ENCODE results near the gene HIVEP3.

Gene HIVEP3

DNA sequence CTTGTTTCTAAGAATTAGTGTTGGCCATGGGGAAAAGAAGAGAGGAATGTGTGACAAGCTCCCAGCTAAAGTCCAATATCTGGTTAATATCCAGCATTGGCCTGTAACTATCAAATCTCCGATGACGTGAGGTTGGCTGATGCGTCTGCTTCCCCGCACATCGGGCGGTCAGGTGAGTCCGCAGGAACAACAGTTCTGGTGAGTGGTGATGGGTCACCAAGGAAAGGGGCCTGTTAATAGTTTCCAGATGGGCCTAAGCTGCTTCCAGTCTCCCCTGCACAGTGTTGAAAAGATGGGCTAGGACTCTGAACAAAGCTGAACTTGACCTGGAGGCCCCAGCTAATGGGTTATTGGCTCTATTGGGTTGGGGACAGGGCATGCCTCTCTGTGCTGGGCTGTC is 241.1 kb downstream of the HIVEP3 start:
- peak; percentile 64 for DNase-seq

- DNase-seq = no peak
These were observed 243.3 kb downstream of the HIVEP3 start for GRCh38 chr1:41675401-41675800.

GRCh38 chr1:41674522-41674921 is 244.2 kb downstream of the HIVEP3 start:
- no peak for DNase-seq

- no peak for DNase-seq
These were observed 244.9 kb downstream of the HIVEP3 start for GRCh38 chr1:41673806-41674205.

DNA sequence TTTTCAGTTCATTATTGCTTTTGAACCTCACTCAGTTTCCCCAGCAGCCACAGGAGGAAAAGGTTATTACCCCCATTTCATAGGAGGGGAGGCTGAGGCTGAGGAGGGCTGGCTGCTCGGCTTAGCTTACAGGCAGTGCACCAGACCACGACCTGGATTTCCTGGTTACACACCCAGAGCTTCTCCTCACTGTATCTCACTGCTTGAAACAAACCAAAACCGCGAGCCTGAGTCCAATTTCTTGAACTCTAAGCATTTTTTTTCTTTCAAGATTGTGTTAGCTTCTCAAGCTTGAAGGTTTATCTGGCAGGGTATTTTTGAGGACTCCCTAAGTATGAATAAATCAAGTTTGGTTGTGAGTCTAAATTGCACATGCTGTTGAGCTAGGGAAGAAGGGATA is 245.3 kb downstream of the HIVEP3 start:
- DNase-seq = peak; percentile 71

DNA sequence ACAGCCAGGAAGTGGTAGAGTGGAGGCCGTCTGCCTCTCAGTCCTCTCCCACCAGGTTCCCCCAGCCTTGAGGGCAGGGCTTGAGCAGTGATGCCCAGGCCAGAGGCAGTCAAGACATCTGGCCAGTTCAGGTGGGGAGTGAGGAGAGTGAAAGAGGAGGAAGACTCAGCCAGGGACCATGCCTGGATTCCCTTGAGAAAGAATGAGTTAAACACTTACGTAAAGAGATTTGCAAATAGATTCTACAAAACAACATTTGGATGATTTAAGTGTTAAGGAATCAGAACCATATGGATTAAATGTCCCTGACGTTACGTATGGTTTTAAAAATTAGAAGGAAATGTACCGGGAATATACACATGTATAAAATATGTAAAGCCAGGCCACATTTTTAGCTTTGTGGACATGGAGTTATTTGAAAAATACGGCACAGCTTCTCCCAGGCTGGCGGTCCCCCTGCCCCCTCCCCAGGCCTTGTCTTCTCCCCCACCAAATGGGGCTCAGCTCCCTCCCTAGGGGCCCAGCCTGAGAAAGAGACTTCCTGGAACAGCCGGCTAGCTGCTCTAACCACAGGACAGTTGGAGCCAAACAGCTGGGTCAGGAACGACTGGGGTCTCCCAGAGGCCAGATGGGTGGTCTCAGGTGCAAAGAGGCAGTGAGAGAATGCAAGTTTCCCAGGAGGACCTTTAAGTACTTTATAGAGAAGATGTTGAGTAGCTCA is 245.9 kb downstream of the HIVEP3 start:
- DNase-seq = peak; percentile 87

- no peak for DNase-seq
These were observed 246.5 kb downstream of the HIVEP3 start for GRCh38 chr1:41672173-41672572.

DNA sequence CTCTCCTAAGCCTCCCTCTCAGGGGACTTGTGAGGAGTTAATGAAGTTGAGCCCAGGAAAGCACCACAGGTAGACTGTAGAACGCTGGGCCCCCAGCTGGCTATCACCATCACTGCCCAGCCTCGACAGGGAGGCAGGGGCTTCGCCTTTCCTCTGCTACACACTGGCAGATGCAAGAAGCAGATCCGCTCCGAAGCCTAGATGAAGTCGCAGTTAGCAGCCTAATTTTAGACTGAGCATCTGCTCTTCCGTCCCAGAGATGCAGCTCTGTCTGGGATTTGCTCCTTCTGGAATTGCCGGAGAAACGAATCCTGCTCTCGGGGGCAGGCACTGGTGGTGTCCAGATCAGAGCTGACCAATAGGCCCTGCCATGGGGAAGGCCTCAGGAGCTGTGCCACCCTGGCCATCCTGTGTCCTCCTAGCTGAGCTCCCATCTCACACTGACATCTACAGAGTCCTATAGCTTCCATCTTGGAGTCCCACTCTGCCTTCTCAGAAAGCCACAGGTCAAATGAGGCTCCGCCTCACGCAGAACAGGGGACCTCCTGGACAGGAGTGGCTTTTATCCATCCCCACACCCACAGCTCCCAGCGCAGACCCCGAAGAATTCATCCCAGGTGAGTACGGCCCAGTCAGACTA is 247.5 kb downstream of the HIVEP3 start:
- DNase-seq = no peak

DNA sequence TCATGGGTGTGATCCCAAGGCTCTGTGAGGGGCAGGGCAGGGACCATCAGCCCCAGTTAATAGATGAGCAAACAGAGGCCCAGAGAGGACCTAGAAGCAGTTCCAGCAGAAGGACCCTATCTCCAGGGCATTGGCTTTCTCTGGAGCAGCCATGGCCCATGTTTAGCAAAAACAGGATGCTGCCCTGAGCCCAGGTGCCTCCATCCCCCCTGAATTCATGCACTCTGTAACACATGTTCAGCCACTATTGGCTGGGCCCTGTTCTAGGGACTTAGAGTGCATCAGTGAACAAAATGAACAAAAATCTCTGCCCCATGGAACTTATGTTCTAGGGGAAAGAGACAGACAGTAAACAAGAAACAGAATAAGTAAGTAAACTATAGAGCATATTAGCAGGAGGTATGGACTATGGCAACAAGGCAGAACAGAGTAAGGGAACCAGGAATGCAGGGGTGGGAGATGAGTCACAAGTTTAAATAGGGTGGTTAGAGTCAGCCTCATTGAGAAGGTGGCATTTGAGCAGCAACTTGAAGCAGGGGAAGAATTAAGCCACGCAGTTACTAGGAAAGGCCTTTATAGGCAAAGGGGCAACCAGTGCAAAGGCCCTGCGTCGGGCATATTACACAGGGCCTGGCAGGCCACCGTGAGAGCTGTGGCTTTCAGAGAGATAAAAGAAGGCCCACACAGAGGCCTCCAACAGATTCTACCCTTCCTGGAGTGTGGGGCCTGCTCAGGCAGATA is 248.3 kb downstream of the HIVEP3 start:
- no peak for DNase-seq

DNA sequence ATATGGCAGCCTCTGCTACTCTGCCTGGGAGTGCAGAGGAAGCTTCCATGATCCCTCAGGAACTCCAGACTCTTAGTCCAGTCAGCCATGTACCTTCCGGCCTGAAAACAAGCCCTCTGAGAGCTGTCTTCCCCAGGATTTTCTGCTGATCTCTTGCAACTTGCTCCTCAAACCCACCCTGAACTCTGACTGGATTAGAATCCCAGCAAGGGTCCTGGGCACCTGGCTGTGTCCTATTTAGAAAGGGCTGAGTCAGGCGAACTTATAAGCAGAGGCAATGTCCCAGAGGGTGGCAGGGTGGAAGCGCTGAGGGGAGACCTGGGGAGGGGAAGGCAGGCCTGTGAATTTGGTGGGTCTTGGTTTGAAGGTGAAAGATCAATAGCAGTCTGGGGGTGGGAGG is 249.8 kb downstream of the HIVEP3 start:
- DNase-seq = no peak

- DNase-seq = no peak
These were observed 250.6 kb downstream of the HIVEP3 start for GRCh38 chr1:41668054-41668660.

GRCh38 chr1:41666981-41667631 is 251.6 kb downstream of the HIVEP3 start:
- no peak for DNase-seq

DNA sequence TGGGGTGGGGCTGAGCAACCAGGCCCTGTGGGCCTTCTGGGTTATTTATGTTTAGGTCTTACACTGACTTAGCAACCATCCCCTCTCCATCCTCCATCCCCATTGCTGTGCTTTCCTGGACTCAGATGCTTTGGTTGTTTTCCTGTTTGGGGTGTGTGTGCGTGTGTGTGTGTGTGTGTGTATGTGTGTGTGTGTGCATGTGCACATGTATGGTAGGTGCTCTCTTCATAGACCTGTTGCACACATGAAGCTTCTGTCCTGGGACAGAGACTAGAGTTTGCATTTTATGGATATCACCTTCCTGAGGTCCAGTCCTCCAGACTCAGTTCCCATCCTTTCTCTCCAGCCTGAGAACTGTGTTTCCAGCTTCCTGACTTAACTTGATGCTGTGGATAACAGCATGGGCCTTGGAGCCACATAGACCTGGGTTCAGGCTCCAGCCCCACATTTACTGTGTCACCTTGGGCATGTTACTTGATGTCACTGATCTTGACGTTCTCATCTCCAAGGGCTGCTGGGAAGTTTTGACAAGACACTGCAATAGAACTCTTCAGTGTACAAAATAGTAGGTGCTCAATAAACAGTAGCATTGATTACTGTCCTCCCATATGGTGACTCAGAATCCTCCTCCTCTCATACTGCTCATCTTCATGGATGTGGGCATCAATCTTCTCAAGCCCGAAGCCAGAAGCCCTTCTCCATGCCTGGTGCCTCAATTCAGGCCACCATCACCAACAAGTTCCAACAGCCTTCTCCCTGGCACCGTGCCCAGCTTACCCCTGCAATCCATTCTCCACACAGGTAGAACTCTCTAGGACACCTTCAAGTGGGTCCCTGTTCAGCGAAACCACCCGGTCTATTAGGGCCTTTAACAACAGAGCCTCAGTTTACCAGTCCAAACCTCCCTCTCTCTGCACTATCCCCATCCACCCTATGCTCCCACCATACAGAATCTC is 252.5 kb downstream of the HIVEP3 start:
- no peak for DNase-seq

DNA sequence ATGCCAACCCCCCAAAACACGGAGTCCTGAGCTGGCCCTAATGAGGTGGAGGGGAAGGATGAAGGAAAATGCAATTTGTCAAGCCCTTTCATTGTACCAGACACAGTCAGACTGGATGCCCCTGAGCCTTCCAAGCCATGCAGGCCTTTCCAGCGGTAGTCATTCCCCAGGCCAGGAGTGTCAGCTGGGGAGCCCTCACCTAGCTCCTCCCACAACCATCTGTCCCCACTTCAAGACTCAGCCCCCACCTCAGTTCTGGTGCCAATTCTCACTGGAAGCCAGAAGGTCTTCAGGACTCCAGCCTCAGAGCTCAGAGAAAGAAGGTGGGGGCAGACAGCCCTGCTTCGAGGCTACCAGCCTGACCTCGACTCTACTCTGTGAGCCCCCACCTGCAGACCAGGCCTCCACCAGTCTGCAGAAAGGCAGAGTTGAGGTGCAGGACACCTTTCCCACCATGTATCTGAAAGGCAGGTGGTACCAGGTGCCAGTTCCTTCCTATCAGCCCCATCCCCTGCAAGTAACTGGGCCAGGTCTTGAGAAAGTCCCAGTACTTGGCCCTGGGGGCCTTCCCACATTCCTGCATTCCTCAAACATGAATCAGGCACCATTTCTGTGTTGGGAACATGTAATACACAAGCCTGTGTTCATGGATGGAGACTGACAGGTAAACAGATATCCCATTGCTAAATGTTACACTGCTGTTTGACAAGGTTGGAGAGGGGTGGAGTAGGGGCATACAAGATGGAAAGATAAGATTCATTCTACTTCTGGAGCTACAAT is 253.7 kb downstream of the HIVEP3 start:
- DNase-seq = no peak

- no peak for DNase-seq
These were observed 254.9 kb downstream of the HIVEP3 start for GRCh38 chr1:41663671-41664400.

DNA sequence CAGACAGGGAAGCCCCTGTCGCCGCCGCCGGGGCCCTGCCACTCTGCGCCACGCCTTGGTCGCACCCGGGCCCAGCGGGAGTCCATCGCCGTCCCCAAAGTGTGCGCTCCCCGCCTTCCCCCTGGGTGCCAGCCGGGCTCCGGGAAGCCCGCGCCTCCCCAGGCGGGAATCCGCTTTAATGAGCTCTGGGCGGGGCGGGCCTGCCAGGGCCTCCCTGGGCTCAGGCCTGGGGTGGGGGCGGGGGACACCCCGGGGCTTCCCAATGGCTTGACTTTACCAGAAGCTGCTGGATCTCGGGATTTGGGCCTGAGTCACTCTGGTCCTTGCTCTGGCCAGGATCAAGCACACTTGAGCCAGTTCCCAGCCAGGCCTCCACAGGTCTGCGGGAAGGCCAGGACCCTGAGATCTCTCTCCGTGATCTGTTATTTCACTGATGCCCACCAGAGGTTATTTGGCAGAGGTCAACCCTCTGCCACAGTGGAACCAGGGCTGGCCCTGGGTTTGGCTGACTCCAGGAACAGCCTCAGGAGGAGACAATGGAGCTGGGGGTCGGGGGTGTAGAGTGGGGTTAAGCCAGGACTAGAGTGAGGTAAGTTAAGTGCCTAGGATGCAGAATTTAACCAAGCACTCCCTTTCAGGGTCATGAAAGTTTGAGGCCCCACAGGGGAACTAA is 255.8 kb downstream of the HIVEP3 start:
- peak; percentile 69 for DNase-seq

DNA sequence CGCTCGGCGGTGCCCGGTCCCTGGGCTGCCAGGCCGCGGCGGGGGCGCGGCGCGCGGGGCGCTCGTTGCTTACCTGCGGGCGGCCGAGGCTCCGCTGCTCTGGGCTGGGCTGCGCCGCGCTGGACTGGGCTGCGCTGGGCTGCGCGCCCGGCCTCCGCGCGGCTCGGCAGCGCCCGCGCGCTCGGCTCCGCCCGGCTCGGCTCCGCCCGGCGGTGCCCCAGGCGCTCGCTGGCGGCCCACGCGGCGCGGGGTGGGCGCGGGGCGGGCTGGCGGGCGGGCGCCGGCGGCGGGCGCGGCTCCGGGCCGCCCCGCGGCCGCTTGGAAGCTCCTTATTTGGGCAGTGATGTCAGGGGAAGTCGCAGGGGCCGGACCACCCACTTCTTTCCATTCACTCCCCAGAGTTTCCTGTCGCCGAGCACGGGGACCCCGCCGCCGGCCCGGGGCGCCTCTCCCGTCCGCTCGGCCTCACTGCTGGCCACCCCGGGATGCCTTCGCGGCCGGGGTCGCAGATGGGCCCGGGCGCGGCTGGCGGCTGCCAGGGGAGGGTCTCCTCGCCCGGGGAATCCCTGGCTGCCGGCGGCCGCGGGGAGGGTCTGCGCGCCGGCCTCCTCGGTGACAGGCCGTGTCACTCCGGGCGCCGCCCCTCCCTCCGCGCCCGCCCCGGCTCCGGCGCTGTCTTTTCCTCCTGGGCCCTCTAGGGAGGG is 256.5 kb downstream of the HIVEP3 start:
- peak; percentile 82 for DNase-seq

GRCh38 chr1:41661428-41662060 is 257.2 kb downstream of the HIVEP3 start:
- DNase-seq = no peak

Data from femur (tissue), 1 donor.